GOT3 (cell line): ENCODE measurements around the gene YPEL1.
A peak's percentile ranks its signal among the peaks of the same experiment; 100 is the strongest.

Experiments used
- DNase-seq: peaks from one replicate; lab custom pipeline; 2025; ENCODE audit warnings: mixed read lengths; lab: John Stamatoyannopoulos, UW

Gene YPEL1

GRCh38 chr22:21652547-21653545 lies 82.7 kb downstream of the YPEL1 start:
- DNase-seq = no peak

- DNase-seq = peak; percentile 67
Observed at GRCh38 chr22:21652010-21652546, 83.5 kb downstream of the YPEL1 start.

- DNase-seq = no peak
Observed at GRCh38 chr22:21651521-21652009, 84.0 kb downstream of the YPEL1 start.

- no peak for DNase-seq
Observed at GRCh38 chr22:21650823-21651520, 84.6 kb downstream of the YPEL1 start.

- no peak for DNase-seq
Observed at GRCh38 chr22:21650280-21650679, 85.3 kb downstream of the YPEL1 start.
